NCI-H2196 (cell line): Measurements from ENCODE around the gene NTM.

Experiments used
- DNase-seq: peaks from one replicate; lab custom pipeline; 2025; ENCODE audit not compliant: unreplicated experiment; lab: John Stamatoyannopoulos, UW

The NTM gene

DNA sequence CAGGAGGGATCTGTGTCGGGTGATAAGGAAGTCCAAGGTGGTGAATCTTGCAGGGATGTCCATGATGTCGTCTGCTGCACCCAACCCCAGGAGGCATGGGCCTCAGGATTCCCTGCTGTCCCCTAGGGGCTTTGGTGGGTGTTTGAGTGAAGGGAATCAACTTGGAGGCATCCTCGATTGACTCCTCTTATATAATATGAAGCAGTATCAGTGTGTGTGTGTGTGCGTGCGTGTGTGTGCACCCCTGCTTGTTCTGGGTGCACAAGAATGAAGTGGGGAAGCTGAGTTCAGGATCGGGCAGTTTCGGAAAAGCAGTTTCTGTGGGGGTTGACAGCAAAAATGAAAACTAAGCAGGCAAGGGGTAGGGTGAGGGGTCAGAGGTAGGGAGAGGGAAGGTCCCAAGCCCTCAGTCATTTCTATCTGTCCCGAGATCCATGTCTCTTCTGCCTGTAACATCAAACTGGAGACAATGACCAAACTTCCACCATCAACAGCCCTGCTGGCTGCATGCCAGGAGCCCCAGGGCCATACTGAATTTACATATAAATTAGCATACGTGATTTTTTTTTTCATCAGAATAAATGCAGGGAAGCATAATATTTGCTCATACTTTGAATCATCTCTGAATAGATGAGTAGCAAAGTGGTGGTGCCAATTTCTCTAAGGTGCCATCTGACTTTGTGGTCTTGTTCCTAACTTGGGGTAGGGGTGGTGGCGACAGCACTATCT is 2.0 kb downstream of the NTM start:
- DNase-seq = no peak

DNA sequence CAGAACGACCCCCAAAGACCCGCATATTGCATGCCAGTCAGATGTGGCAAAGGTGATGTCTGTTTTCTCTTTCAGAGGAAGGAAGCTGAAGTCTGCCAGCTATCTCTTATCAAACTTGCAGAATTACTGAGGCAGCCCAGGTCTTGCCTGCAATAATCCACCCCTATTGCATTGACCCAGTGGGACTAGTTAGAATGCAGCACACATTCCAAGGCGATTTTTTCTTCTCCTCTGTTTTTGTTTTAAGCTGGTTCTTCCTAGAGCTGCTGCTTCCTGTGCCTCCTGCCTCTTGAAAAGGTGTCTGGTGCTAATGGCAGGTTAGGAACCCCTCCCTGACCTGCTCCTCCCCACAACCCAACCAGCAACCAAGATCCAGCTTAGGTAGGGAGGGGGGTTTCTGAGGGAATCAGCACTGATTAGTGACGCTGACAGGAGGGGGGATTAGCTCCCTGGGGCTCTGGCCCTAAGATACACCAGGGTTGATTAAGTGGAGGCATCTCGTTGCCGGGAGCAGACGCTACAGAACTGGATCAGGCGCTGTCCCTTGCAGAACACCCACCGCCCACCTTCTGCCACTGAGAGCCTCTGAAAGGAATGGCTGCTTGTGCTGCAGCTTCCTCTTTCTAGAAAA is 2.8 kb downstream of the NTM start:
- DNase-seq = no peak

DNA sequence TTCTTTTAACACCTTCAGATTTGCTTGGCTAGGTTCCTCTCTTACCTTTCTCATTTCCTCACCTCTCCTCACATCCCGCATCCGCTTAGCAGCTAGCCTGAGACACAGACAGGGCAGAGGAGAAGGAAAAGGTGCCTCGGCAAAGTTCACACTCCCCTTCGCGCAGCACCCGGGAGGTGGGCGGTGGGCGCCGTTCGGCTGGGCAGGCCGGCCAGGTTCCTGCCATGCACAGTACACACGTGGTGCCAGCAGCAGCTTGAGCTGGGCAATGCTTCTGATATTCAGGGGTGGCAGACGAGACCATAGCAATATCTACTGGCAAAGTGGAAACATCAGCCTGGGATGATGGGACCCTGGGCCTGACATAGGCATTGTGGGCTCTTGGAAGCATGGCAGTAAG is 3.3 kb downstream of the NTM start:
- DNase-seq = no peak

DNA sequence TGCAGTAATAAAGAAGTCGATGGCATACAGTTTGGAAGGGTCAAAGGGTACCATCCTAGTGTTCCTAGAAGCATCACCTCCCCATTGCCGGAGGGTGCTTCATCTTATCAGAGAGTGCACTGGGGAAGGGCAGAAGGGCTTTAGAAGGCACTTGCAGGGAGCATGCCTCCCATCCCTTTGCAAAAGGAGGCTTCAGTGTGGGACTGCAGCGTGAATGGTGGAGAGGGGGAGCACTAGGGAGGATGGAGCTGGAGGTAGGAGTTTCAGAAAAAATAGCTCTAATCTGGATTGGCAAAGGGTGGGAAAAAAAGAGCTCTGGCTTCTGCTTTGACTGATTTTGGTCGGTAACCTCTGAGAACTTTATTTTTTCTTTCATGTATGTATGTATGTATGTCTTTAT is 5.0 kb downstream of the NTM start:
- DNase-seq = no peak

DNA sequence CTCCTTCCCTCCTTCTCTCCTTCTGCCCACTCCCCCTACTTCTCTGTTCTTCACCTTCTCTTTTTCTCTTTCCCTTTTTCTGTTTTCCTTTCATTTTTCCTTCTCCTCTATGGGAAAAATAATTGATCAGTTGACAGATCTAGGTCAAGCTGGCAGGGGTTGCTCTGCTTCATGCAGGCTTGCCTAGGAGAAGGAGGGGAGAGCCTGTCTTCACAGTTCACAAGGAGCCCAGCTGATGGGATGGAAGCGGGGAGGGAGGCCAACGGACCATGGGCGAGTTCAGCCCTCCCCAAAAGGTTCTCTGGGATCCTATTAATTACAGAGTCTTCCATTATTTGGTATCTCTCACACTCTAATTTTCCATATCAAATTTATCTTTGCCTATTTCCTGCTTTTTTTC is 5.5 kb downstream of the NTM start:
- no peak for DNase-seq

DNA sequence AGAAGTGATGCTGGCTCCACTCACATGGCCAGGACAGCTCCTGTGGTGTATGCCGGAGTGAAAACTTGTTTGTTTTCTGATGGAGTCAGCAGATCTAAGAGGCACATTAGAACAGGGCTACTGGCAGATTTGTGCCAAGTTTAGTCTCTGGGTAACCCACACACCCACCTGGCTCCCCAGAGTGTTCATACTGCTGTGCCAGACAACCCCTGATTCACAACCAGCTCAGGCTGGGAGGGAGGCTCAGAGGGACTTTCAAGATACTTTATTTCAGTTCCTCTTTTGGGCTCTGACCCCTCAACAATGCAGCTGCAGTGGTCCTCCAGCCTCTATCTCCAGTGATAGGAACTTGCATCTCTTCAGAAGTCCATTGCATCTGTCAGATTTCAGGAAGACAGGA is 8.5 kb downstream of the NTM start:
- no peak for DNase-seq

DNA sequence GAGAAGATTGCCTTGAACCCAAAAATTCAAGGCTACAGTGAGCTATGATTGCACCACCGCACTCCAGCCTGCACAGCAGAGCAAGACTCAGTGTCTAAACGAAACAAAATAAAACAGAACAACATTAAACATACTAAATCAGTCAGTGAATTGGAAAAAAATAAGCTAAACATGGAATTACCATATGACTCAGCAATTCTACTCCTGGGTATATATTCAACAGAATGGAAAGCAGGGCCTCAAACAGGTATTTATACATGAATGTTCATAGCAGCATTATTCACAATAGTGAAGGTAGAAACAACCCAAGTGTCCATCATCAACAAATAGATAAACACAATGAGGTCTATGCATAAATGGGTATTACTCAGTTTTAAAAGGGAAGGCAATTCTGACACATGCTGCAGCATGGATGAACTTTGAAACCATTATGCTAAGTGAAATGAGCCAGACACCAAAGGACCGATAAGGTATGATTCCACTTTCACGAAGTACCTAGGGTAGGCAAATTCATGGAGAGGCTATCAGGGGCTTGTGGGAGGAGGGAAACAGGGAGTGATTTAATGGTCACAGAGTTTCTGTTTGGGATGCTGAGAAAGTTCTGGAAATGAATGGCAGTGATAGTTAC is 15.5 kb downstream of the NTM start:
- DNase-seq = no peak

DNA sequence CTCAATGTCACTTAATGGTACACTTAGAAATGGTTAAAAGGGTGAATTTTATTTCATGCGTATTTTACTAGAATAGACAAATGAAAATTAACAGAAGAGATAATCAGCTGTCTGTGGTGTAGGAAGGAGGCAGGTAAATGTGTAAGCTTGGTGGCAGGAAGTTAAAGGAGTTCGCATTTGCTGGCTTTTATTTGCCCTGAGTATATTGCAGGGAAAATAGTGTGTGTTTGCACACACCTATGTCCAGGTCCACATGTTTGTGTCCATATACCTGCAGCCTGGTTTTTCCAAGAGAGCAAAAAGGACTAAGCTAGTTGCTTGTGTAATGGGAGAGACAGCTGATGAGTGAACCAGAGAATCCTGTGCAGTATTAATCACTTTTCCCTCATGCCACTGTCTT is 16.0 kb downstream of the NTM start:
- no peak for DNase-seq

DNA sequence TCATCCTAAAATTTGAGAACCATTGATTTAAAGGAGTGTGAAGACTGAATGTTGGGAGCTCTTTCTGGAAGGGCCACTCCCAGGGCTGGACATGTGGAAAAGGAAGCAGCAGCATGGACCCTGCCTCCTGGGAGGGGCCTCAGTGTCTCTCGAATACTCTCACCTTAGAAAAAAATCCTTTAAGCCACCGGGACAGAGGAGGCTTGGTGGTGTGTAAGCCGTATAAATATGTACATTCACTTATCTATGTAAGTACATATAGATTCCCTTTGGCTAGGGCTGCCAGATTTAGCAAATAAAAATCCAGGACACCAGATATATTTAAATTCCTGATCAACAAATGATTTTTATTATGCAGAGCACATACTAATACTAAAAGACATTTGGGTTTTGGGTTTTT is 17.6 kb downstream of the NTM start:
- no peak for DNase-seq

DNA sequence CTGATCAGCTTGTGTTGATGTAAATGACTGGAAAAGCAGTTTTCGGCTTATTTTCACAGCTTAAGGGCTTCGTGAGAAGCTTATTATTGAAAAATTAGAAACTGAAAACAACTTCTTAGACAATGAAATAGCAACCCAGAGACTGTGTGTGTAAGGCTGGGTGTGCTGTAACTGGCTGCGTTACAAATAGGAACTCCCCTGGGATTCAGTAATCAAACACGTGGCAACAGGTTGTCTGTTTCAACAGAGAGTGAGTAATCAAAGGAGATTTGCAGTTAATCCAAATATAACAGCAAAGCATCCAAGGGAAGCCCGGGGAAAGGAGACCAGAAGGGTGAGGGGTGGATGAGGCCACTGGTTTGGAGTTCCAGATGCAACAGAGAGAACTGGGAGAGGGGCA is 19.2 kb downstream of the NTM start:
- no peak for DNase-seq

DNA sequence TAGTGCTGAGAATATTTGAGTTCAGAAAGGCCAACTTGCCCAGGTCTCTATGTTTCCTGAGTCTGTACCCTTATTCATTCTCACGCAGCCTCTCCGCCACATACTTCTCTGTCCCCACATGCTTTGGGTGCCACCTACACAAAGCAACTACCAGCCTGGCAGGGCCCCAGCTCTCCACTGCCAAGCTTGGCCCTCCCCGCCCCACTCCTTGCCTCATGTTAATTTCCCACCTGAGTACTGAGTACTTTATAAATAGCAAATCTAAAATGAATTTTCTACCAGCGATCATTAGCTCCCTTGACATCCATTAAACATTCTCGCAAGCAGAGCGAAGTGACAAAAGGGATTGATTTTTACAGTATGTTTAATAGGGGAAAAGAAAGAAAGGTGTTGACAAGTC is 20.8 kb downstream of the NTM start:
- DNase-seq = no peak

DNA sequence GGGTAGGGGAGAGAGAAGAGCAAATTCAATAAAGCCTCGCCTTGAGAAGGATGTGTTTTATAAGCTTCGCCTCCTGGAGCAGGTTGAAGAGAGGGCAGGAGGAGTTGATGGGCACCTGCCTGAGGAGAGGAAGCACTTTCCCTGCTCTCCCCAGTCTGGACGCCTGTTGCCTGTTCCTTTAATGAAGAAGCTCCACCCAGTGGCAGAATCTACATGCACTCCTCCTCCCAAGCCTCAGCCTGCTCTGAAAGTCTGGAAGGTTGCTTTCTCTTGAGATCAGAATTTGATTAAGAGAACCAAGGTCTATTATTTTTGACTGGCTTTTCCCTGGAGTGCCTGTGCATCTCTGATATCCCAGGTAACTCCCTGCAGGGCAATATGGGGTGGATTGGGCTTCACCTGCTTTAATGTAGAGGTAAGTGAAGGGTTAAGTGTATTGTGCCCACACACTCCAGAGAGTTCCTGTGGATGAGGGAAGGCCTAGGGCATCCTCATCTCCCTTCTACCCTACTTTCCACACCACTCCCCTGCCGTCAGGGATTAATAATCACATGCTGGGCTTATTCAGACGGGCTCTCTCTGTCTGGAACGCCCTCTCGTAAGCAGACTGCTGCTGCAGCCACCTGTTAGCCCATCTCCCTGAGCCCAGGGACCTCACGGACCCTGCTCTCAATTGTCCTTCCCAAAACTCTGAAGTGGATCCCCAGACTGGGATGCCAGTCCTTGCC is 22.3 kb downstream of the NTM start:
- DNase-seq = no peak

DNA sequence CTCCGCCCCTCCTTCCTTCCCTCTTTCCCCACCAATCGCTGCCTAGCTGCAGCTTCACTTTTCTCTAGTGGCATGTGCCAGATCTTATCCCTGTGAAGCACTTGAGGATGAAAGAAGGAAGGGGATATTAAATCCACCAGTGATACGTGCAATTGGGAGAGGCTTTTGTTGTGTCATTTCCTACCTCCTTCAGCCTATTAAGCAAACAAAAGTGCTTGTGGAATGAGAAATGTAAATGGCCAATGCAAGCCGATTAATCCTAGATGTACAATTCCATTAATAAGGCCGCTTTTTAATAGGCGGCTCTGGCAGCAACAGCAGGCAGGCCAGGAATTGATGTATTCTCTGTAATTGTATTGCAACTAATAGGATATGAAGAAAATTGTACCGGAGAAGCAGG is 23.3 kb downstream of the NTM start:
- no peak for DNase-seq

DNA sequence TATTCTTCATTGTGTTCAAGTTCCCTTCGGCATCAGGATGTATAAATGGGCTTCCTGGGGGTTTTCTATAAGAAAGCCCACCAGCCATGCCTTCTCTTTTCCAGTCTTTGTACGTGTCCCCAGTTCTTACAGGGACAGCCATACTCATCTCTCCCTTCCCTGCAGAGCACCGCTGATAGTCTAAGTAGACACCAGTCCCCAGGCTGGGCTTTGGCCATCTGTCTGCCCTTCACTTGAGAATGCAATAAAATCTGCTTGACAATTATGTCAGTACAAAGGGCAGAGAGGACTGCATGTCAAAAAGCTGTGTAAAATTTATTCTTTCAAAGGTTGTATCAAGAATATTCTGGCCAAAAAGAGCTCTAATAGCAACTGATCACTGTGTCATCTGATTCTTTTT is 27.3 kb downstream of the NTM start:
- no peak for DNase-seq

DNA sequence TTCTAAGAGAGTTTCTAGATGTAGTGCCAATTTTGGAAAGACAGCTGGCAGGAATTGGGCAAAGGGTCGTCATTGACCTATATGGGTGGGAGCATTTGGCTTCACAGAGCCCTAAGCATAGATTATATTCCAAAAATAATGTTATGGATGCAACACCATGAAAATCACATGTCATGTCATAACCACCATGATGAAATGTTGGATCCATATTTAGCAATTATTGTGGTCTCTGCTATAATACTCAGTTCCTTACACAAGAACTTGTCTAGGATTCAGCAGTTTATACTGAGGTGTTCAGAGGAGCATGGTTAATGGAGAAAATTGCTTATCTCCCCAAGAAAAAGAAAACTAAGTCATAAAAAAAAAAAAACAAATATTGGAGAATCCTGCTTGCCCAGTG is 31.6 kb downstream of the NTM start:
- no peak for DNase-seq

DNA sequence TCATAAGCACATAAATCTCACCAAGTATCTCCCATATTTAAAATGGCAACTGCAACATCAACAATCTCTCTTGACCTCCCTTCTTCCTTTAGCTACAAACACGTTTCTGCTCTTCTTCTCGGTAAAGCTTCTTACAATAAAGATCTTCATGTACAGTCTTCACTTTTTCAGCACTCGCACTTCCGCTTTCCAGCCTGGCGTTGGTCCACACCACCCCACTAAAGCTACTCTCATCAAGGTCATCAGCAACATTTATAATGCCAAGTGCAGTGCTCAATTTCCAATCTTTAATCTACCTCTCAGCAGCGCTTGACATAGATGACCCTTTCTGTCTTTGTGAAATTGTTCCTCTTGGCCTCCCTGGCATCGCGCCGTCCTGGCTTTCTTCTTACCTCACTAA is 33.6 kb downstream of the NTM start:
- DNase-seq = no peak

DNA sequence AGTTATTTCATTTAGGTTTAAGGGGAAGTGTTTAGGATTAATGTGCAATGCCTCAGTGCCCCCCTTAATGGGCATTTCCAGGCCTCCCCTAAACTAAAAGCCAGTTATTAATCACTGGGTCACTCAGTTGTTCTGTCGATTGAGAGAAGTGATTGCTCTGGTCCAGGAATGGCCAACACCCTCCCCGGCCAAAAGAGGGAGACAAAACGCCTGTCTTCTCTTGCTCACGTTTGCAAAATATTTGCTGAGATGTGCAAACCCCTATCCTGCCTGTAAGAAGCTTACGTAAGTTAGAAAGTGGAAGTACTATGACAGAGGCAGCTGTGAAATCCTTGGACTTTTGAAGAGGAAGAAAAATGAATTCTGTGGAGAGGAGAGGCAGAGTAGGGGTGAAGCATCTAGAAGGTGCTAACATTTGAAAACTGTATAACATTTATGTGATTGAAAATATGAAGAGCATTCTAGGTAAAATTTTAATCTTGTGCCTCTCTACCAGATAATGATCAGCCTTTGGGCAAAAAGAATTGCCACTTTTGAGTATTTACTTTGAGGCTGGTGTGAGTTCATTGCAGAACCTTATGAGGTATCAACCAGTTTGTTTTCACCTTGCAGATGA is 37.7 kb downstream of the NTM start:
- DNase-seq = peak; percentile 3

DNA sequence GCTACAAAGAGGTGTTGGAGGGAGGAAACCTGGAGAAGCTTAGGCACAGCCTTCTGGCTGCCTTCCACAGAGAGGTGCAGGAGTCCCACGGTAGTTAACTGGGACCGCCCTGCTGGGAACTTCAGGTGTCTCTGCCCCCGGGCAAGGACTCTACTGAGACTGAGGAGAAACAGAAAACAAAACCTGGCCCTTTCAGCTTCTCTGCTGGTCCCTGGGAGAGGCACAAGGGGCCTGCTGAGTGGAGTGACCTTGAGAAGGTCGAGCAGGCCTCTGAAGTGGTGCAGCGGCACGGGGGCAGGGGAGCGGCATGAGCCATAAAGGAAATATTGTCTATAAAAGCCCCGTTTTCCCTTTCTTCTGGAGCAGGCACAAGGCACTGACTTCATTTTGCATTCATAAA is 38.9 kb downstream of the NTM start:
- DNase-seq = no peak

DNA sequence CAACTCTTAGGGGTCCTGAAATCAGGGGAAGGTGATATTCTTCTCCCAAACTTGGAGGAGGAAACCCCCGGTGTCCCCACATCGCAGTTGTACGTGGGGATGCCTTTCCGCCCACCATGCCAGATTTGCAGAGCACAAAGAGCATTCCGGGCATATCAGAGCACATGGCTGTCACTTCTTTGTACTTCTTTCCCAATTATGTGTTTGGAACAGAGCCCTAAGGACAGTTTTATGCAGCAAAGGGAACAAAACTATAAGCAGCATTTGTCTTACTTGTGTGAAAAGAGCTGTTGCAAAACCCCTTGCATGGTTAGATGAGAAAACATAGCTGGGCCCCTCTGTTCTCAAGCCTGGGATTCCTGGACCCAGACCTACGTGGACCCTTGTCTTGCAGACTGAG is 41.2 kb downstream of the NTM start:
- DNase-seq = no peak

DNA sequence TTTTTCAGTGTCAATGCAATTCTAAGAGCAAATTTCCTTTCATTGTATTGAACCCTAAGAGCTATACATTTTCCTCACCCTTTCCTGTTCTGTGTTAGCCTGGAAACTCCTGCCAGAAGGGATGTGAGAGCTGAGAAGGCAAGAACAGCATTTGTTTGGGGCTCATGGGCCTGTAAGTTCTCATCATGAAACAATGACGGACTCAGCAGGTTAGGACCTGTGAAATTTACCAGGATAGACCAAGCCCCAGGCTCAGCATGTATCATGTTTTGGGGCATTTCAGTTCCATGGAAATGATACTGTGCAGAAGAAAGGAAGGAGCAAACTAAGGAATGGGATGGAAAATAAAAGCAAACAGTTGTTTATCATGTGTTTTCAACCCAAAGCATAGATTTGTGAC is 41.6 kb downstream of the NTM start:
- DNase-seq = no peak

DNA sequence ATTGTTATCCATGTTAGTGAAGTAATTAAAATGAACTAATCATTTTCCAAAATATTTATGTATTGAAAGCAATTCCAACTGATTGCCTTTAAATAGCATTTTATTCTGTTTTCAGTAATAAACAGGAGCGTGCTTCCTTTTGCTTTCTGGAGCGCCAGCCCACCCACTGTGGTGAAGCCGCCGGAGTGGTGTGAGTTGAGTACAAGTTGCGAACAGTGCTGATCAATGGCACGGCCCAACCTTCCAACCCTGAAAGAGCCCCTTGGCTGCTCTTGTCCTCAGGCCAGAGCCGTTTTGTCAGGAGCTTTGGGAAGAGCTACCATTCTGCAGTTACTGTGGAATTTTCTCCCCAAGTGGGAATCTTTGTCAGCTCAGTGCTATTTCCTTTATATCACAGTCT is 42.8 kb downstream of the NTM start:
- no peak for DNase-seq

DNA sequence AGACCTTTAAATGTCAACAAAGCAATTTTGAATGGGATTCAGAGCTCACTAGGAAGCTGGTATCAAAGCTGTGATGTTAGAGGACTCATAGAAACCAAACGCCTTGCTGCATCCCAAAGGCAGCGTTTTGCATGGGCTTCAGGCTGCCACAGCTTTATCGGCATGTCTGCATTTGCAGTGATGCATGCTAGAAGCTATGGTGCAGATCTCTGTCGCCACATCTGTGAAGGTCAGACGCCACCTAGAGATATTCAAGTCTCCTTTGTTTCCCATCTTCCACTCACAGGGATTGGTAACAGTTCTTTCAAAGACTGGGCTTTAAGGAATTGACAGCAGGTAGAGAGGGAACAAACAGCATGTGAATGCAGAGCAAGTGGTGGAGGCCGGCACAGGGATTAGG is 47.8 kb downstream of the NTM start:
- no peak for DNase-seq
